Hematopoietic multipotent progenitor cell (in vitro differentiated cells): ENCODE results near the gene PTPN22. TPM values are rescaled to one million over a fixed set of nuclear protein-coding genes. Genes with fewer than 3 reads are reported as not detected.
"Not testable (repeated sequence)": the region's sequence is repeated elsewhere in the genome, so short reads cannot be mapped to it uniquely, and the experiment has no call there.

ENCODE experiments used
- DNase-seq, 3 donors: peaks; one replicate each; pipeline ENCODE4 v3.0.0-alpha.2; 2011 to 2015; ENCODE audit warnings: low read depth in 2 of 3, low spot score in 2 of 3
- total RNA-seq: library from RNA; depleted of rRNA; stranded (reverse); fragments of >200 nt; gene quantifications from one replicate; pipeline ENCODE4 v1.2.3, GENCODE V29; 2012

PTPN22 gene
- total RNA-seq, 1 donor = 7.5 TPM

DNA sequence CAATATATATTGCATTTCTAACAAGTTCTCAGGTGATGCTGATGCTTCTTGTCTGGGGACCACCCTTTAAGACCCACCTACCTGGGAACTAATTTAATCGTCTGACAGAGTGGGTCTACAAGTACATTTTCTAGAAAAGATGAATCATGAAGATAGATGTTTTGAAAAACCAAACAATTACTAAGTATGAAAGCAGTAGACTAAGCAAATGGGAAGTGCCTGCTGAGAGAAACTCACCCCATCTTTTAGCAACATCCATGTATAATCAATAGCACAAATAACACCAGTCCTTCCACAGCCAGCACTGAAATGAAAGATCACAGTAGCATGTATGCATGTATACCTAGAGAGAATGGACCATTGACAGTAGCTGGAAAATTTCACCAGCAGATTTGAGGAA lies 17.3 kb downstream of the PTPN22 start:
- DNase-seq = no peak

DNA sequence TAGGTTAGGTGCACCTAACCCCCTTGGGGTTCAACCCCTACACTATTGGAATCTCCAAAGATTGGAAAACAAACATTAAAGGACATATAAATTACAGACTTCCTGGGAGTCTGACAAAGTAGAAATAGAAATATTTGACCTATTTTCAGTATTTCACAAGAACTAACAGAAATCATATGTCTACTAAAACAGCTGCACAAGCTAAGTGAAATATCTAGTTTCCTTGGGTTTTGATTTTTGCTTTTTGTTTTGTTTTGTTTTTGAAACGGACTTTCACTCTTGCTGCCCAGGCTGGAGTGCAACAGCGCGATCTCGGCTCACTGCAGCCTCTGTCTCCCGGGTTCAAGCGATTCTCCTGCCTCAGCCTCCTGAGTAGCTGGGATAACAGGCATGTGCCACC lies 18.8 kb downstream of the PTPN22 start:
- DNase-seq = not testable (repeated sequence)

DNA sequence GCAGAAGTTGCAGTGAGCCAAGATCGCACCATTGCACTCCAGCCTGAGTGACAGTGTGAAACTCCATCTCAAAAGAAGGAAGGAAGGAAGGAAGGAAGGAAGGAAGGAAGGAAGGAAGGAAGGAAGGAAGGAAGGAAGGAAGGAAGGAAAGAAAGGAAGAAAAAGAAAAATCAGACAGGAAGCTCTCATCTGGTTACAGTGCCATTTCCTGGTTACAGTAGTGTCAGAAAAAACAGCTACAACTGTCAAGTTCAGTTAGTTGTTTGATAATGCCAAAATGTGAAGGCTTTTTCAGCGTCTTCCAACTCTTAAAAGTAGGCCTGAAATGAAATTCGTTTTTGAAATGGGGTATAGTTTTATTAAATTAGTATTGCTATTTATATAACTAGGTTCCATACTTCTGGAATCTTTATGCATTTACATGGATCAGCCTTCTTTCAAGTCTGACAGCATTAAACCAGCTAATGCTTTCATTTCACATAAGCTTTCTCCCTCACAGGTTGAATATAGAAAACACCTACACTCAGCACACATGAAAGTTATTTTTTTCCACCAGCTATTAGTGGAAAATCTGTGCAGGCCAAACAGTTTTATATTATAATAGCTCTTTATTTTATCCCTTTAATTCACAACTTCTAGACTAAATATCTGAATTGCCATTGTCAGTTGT lies 21.2 kb downstream of the PTPN22 start:
- DNase-seq = no peak

DNA sequence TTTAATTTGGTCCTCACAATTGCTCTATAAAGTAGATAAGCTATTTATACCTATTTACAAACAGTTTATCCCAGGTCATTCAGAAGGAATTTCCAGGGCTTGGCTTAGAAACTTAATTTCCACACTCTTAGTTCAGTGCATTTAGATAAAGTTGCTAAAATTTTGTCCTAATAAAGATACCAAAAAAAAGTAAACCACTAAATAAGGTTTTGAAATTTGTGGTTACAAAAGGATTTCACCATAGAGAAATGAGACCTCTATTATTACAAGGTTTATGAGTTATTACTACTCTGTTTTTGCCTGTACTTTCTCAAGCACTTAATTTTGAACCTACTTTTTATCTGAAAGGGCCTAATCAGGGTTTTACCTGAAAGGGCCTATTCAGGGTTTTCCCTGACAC lies 22.4 kb downstream of the PTPN22 start:
- DNase-seq = no peak

DNA sequence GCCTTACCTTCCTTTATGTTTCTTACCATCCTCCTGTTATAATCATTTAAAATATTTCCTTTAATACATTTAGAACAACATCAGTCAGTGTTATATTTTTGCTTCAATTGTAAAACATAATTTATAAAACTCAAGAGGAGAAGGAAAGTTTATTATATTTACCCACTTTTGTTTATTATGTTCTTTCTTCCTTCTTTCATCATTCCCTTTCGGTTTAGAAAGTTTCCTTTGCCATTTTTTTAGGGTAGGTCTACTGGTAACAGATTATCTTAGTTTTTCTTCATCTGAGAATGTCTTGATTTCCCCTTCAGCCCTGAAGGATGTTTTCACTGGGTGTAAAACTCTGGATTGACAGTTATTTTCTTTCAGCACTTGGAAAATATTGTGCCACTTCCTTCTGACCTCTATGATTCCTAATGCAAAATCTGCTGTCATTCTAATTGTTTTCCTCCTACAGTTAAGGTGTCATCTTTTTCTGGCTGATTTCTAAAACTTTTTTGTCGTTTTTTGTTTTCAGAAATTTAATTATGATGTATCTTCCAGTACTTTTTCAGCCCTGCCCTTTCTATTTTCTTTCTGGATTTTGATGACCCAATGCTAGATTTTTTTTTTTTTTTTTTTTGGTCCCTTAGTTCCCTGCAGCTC lies 25.0 kb downstream of the PTPN22 start:
- DNase-seq = peak in 1 of 3 donors; percentile 23

DNA sequence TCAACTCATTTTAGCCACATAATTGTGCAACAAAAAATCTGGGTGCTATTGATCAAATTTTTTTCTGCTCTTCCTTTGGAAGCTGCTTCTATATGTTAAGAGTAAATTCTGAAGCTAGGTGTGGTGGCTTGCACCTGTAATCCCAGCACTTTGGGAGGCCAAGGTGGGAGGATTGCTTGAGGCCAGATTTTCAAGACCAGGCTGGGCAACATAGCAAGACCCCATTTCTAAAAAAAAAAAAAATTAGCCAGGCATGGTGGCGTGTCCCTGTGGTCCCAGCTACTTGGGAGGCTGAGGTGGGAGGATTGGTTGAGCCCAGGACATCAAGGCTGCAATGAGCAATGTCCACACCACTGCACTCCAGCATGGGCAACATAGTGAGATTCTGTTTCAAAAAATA lies 35.0 kb downstream of the PTPN22 start:
- DNase-seq = no peak

DNA sequence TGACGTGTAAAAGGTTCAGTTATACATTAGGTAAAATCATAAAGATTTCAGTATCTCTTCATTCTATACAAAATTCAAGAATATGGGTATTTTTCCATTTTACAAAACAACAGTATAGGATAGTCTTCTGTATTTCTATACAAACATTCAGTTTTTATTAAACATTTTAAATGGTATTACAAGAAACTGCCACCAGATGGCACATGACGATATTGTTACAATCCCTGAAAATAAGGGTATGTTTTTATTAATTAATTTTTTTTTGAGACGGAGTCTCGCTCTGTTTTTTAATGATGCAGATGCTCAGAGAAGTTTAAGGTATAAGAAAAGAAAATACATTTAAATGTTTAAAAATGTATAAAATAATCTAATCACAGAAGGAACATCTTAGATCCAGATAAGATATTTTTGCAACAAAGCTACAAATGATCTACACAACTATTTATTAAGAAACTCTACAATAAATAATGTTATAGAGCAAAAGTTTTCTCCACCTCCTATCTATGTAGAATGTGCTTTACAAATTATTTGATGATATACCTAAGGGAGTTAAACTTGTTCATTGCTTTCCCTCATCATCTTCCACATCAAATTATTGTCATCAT lies 35.7 kb downstream of the PTPN22 start:
- peak; percentile 31 to 84 (median 39) for DNase-seq

DNA sequence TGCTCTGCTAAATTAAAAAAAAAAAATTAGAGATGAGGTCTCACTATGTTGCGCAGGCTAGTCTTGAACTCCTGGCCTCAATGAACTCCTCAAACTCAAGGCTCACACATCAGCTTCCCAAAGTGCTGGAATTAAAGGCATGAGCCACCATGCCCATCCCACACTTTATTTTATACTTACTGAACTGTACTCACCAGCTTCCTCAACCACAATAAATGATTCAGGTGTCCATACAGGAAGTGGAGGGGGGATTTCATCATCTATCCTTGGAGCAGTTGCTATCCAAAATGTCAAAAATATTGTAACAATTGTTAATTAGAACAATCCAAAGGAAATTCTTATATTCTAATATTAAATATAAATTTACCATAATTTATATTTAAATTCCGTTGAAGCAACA lies 36.8 kb downstream of the PTPN22 start:
- no peak for DNase-seq

- no peak for DNase-seq
Observed at GRCh38 chr1:113830039-113830438, 41.5 kb downstream of the PTPN22 start.

DNA sequence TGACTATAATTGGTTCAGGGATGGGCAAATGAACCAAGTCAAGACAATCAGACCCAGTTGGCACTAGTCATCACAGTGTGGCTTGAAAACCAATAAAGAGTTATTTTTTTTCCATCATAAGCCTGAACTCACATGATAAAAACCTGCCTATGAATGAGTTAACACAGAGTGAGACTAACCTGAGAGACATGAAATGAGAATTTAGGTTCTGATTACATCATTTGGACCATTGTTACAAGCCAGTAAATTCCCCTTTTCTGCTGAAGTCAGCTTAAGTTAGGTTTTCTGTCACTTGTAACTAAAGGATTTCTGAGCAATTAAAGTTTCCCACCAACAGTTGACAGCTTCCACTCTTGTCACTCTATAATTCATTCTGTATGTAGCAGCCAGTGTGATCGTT lies 49.6 kb downstream of the PTPN22 start:
- no peak for DNase-seq

DNA sequence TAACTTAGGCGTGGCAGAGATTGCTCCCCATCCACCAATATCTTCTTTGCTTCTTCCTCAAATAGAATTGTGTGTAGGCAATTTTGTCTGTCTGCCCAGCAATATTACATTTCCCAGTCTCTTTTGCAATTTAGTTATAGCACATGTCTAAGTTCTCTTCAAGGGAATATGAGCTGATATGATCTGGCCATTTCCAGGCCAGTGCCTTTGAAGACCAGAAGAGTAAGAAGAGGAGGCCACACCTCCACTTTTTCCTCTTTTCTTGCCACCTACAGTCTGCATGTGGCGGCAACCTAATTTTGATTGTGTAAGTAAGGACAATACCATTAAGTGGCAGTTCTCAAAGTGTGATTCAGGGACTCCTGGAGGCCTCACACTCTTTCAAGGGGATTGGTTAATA lies 52.9 kb downstream of the PTPN22 start:
- no peak for DNase-seq

DNA sequence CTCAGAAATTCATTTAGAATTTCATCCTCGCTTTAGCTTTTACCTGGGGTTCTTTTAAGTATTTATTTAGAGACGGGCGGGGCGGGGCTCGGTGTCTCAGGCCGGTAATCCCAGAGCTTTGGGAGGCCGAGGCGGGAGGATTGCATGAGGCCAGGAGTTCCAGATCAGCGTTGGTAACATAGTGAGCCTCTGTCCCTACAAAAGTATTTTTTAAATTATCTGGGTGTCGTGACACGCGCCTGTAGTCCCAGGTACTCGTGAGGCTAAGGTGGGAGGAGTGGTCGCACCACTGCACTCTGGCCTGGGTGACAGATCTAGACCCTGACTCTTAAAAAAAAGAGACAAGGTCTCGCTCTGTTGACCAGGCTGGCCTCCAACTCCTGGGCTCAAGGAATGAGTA lies 58.3 kb downstream of the PTPN22 start:
- DNase-seq = no peak

- DNase-seq = no peak
Observed at GRCh38 chr1:113812661-113813135, 58.8 kb downstream of the PTPN22 start.

GRCh38 chr1:113811888-113812660 lies 59.4 kb downstream of the PTPN22 start, which contains the start of gene RSBN1:
TSS of gene RSBN1 (minus strand) at chr1:113812476. CDS start at chr1:113812412, 64 bp downstream.
- DNase-seq = peak; percentile 92 to 99 (median 99)

DNA sequence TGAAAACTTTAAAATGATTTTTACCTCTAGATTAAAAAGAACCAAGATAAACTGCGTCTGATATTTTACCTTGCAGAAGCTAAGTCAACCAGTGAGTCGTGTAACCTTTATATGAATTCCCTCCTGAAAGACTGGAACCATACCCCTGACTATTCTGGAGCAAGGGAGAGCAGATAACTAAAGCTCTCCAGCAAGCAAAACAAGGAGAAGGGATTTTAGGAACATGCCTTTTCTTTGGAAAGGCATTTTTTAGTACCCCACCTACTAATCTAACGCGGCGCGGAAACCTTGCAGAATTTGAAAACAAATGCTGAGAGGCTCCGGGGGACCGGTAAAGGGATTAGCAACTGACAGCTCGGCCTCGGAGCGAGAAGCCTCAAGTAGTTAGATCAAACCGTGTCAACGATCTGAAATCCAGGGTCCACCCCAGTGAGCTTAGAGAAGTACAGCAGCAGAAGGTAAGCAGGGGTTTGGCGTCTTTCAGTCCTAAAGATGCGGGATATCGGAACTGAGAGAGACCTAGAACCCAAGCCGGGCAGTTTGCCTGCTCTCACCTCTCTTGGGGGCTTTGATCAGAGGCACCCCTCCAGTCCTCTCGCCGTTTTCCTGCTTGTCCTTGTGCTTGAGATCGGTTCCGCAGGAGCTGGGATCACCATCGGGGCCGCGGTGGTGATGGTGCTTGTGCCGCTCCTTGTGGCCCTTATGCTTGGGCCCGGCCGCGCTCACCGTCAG lies 60.2 kb downstream of the PTPN22 start:
- peak; percentile 6 to 40 (median 28) for DNase-seq

DNA sequence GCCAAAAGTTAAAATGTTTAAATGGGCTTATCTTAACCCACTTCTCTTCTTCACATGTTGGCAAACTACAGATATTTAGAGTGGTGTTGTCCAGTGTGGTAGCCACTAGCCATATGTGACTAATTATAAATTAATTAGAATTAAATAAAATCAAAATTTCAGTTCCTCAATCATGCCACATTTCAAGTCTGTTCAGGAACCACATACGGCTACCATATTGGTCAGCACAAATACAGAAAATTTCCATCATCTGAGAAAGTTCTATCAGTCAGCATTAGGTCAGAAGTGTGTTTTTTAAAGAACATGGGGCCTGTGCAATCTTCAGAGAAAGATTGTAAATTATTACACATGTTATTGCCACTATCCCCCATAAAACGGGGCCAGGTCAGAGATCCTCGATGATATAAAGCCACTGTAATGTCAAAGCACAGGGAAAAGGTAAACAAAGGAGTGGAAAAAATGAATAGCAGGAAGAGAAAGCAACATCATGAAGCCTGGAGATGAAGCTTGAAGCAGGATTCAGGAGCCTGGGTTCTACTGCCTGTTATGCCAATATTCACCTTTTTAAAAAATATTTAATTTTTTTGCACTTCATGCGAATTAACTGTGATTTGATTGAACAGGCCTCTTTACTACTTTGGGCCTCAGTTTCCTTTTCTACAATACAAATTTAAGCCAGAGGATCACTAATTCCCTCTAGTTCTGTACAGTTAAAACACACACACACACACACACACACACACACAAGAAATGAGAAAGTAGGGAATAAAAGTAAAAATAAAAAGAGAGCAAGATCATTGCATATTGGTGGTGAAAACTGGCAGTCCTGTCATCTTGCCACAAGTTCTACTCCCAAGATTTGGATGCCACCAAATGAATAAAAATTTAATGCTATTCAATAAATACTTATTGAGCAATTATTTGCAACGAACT lies 61.6 kb downstream of the PTPN22 start:
- no peak for DNase-seq

DNA sequence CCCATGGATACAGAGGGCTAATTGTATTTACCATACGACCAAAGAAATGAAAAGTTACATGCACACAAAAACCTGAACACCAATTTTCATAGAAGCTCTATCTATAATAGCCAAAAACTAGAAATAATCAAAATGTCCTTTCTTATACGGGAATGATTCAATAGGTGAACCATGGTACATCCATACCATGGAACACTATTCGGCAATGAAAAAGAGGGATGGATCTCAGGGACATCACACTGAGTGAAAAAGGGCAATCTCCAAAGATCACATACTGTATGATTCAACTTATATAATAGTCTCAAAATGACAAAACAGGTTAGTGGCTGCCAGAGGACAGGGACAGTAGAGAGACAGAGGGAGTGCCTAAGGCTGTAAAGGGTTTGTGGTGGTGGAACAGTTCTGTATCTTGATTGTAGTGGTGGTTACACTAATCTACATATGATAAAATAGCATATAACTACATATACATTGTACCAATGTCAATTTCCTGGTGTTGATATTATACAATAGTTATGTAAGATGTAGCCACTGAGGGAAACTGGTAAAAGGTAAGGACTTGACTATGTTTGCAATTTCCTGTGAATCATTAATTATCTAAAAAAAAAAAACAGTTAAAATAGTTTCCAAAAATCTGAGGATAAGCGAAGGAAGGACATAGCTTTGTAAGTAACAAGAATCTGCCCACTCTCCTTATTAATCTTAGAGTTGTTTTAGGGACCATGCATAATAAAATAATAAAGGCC lies 62.9 kb downstream of the PTPN22 start:
- no peak for DNase-seq

GRCh38 chr1:113805639-113806038 lies 65.9 kb downstream of the PTPN22 start:
- DNase-seq = no peak

DNA sequence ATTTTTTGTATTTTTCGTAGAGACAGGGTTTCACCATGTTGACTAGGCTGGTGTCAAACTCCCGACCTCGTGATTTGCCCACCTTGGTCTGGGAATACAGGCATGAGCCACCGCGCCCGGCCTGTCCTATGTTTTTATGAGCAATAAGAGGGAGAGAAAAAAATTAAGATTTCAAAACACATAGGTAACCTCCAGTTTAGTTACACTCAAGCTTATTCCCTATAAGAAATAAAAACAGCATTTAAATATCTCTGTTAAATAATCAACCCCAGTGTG lies 66.3 kb downstream of the PTPN22 start:
- DNase-seq = no peak
